Measurements from ENCODE around the gene CEP170B.
"Not testable (repeated sequence)": the region's sequence is repeated elsewhere in the genome, so short reads cannot be mapped to it uniquely, and the experiment has no call there.

The CEP170B gene

DNA sequence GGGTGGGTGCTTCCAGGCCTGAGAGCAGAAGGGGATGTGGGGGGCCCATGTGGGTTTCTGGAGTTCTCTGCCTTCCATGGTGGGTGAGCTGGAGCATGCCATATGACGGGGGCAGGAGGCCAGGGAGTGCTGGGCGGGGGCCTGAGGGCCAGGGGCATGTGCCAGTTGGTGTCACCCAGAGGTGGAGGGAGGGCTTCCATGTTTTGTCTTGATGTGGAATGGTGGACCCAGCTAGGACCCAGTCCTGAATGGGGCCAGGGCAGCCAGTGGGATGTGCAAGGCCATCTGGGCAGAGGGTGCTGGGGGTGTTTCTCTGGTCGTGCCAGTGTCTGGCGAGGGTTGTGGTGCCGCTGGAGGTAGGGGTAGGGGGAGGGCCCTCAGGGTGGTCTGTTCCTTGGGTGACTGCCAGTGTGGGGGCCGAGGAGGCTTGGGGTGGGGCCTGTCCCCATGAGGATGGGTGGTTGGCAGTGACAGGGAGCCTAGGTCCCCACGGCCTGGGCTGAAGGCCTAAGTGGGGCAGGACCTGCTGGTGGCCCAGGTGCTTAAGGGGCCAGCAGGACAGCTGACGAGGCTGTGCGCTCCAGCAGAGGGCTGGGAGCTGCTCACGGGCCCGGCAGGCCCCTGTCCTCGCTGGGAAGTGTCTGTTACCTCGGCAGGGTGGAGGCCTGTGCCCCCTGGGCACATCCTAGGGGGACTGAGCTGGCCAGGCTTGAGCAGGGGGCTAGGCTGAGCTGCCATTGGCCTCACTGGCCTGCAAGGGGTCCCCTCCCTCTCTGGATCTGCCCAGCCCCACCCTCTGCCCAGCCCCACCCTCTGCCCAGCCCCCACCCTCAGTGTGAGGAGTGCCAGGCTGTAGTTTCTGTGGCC lies 26.8 kb downstream of the CEP170B start:
- DNase-seq (ENCODE audit: low read depth, low spot score), result no peak

DNA sequence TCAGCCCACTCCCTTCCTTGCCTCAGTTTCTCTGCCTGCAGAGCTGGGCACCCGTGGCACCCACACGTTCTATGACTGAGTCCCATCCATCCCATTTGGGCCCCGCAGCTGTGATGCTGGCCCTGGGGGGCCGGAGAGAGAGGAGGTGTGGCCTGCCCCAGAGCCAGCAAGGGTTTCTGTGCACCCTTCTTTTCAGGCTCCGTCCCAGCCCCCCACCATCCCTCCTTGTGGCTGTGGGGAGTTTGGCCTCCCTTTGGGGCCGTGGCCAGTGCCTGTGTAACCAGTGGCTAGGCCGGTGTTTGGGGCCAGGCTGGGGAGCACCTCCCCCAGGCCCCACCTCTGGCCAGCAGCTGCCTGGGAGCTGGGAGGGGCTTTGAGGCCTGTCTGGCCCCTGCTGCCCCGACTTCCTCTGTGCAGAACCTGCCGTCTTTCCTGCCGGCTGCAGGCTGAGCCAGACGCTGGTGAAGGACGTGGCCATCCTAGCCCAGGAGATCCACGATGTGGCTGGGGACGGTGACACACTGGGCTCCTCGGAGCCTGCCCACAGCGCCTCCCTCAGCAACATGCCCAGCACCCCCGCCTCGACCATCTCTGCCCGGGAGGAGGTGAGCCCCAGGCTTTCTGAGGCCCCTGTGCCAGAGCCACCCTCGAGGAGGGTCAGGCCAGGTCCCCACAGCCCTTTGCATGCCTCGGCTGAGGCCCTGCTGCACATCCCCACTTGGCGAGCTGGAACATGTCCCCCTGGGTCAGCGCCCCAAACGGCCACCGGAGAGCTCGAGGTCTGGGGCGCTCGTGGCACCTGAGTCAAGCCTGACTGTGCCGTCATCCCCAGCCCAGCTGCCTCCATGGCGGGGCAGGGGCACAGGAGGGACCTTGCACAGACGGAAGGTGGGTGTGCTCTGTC lies 27.7 kb downstream of the CEP170B start:
- DNase-seq (ENCODE audit: low read depth, low spot score), result no peak

DNA sequence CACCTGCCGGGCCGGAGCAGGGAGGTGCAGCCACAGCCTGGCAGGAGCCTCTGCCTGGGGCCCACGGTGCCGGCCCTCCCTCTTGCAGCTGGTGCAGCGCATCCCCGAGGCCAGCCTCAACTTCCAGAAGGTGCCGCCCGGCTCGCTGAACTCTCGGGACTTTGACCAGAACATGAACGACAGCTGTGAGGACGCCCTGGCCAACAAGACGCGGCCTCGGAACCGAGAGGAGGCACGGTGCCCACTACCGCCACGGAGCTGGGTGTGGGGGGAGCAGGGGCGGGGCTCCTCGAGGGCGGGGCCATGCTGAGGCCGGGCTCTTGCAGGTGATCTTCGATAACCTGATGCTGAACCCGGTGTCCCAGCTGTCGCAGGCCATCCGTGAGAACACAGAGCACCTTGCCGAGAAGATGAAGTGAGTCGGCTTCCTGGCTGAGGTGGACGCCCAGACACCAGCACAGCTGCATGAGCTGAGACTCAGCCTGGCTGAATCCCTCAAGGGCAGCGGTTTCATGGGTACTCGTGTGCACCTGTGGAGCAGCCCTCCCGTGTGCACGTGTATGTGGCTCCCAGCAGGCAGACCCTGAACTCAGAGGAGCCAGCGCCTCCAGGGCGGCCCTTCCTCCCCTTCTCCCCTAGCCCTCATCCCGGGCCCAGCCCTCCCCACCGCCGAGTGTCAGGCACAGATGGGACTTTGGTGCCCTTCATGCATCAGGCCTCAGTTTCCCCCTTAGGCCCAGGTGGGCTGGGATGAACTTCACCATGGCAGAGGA lies 28.6 kb downstream of the CEP170B start:
- no peak for DNase-seq (ENCODE audit: low read depth, low spot score)

DNA sequence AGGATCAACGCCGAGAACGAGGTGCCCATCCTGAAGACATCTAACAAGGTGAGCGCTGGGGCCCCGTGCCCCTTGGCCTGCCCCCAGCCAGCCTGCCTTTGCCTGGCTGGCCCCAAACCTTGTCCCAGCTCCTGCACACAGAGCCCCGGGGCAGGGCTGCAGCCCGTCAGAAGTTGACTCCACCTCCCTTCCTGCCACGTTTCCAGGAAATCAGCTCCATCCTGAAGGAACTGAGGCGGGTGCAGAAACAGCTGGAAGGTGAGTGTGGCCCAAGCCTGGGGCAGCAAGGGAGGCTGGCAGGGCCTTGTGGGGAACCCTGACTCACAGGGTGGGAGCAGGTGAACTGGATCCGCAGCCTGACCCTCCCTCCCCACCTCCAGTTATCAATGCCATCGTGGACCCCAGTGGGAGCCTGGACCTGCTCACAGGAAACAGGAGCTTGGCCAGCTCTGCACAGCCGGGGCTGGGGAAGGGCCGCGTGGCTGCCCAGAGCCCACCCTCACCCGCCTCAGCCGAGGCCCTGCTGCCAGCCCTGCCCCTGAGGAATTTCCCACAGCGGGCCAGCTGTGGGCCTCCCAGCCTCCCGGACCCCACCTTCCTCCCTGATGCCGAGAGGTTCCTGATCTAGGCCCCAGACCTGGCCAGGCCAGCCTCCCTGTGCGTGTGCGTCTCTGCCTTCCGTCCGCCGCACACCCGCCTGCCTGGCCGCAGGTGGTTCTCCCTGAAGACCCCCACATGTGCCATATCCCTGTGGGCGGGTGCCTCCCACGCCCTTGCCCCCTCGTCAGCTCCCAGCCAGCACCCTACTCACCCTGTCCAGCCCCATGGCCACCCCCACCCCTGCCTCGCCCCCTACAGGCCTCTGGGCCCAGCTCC lies 29.5 kb downstream of the CEP170B start:
- no peak for DNase-seq (ENCODE audit: low read depth, low spot score)

DNA sequence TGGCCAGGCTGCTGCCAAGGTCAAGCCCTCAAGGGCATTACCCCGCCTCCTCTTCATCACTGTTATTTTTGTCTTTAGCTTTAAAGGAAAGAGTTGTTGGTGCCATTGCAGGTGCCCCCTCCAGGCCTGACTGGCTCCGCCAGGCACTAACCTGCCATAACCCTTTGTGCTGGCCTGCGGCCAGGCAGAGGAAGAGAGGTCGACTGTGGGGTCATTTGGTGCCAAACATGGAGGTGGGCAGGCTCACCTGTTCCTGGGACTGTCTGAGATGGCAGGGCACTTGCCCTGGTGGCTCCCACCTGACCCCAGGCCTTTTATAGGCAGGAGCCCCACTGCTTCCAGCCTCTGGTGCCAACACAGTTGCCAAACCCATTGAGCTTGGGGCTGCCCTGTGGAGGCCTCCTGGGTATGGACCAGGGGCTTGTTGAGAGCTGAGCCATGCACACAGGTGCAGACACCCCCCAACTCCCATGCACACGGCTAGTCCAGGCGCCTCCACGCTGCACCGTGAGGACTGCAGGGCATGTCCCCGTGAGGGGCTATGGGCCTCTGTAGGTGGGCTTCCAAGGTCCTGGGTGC lies 30.2 kb downstream of the CEP170B start:
- no peak for DNase-seq (ENCODE audit: low read depth, low spot score)

DNA sequence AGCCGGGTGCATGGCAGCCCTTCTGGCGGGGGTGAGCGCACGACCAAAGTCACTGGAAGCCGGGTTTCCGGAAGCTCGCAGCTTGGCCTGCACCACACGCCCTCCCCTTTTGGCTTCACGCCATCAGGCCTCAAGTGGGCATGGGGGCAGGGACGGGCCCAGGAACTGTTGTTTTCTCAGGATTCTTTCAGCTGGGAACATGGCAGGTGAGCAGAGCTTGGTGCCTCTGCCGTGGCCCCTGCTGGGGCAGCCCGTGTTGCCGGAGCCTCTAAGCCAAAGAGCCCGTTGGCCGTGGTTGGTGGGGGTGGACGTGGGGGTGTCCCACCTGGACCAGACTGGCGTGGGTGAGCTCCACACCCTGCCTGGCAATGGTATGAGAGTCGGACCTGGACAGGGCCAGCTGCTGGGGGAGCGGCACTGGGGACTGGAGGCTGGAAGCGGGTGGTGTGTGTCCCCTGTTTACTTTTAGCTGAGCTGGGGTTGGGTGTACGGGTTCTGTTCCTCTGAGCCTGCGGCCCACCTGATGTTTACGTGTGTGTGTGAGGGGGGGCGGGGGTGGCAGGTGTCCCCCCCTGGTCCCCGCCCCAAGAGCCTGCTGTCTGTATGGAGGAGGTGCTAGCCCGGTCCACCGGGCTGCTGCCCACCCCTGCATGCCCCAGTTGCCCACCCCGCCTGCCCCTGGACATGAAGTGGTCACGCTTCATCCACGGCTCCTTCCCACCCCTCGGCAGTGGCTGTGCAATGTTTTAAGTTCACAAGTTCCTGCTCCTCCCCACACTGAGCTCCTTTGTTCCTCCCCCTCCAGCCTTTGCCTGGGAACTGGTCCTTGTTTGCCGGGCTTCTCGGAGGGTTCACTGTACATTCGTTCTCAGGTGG lies 31.0 kb downstream of the CEP170B start:
- DNase-seq (ENCODE audit: low read depth, low spot score), result no peak

DNA sequence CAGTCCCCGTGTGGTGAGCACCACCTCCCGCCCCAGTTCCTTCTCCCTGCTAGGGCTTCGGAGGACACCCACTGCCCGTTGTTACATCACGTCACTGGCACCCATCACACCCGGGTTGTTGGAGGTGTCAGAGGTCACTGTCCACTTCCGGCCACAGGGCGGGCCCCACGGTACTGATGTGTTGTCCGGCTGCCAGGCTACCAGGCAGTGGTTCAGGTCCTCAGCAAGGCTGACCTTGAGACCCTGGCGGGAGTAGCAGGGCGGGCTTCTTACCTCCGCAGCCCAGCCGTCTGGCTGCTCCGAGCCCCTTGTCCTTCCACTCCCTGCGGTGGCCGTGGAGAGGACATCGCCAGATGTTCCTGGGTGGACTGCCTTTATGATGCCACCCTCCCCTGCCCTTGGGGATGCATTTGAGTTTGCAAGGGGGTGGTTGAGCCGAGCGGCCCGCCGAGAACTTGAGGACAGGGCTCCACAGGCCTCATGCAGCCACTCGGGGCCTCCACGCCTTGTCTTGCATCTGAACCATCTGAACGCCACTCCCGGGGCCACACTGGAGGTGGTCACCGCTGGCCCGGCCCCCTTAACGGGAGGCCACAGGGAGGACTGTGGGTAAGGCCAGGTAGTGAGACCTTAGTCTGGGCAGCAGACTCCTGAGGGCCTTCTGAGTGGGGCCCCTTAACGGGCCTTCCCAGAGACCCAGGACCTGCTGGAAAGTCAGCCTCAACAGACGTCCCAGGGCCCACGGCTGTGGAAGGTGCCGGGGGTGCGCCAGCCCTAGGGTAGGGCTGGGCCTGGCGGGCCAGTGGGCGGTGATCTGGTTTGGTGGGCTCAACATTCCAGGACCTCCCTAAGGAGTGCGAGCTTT lies 32.5 kb downstream of the CEP170B start:
- DNase-seq (ENCODE audit: low read depth, low spot score), result no peak

DNA sequence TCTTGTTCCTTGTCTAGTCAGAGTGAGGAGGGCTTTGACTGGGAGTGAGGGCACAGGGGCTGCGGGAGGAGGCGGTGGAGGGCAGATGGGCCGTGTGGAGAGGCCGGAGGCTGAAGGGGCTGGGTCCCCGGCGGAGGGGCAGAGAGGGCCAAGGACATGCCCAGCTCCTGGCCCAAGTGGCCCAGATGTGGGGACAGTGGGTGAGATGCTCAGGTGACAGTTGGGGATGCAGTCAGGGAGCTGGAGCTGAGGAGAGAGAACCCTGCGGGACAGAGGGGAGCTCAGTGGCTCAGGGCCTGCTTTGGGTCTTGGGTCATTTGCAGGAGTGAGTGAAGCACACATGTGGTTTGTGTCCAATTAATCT lies 33.1 kb downstream of the CEP170B start:
- DNase-seq (ENCODE audit: low read depth, low spot score), result no peak

DNA sequence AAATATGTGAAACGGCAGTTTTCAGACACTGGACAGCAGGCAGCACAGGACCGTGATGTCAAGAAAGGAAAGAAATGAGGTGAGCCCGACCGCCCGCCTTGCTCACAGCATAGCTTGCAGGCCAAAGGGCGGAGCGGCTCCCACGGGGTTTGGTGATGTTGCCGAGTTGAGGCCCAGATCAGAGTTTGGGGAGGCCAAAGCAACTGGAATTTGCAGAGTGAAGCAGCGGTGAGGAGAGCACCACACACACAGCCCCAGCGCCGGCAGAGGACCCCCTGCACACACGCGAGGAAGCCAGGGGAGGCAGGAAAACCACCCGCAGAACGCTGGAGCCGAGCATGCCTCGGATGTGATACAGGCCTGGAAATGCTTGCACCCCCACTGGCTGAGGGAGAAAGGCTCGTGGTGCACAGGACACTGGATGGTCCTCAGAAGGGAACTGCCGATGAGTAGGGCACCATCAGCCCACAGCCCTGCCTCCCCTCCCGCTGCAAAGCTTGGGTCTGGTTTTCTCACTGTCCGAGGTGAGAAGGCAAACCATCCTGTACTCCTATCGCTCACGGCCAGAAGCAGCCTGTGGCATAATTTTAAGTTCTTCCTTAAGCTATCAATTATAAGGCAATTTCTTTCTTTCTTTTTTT lies 33.9 kb downstream of the CEP170B start:
- no peak for DNase-seq (ENCODE audit: low read depth, low spot score)

DNA sequence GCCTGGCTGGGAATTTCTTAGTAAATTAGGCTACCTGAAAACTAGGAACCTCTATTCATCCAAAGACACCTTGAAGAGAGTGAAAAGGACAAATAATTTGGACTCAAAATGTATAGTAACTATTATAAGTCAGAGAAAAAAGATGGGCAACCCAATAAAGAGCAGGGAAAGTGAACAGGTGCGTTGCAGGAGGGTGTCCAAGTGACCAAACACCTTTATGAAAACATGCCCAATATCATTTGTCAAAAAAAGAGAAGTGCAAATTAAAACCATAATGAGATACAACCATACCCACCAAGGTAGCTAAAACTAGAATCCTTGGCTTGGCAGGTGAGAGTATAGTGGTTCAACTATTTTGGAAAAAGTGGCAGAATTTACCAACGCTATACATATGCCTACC lies 34.7 kb downstream of the CEP170B start:
- DNase-seq (ENCODE audit: low read depth, low spot score), result no peak

DNA sequence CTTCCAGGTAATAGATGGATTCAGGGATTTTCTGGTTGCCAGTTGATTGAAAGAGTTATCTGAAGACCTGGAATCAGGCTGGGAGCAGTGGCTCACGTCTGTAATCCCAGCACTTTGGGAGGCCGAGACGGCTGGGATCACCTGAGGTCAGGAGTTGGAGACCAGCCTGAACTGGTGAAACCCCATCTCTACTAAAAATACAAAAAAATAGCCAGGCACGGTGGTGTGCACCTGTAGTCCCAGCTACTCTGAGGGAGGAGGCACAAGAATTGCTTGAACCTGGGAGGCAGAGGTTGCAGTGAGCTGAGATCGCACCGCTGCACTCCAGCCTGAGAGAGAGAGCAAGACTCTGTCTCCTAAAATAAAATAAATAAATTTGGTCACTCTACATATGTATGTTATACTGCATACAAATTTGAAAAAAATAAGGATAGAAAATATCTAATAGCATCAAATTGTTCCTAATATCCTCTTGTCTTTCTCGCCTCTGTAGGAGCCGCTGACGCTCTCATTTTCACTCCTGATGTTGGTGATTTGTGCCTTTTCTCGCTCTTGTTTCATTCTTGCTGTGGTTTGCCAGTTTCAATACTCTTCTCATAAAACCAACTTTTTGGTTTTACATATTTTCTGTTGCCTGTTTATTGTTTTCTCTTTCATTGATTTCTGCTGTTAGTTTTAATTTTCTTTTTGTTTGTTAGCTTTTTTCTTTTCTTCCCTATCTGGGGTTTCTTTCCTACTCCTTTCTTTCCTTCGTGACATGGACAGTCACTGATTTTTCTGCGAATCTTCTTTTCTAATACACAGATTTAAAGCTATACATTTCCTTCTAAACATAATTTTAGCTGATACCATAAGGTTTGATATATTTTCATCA lies 35.8 kb downstream of the CEP170B start:
- DNase-seq (ENCODE audit: low read depth, low spot score), result no peak

DNA sequence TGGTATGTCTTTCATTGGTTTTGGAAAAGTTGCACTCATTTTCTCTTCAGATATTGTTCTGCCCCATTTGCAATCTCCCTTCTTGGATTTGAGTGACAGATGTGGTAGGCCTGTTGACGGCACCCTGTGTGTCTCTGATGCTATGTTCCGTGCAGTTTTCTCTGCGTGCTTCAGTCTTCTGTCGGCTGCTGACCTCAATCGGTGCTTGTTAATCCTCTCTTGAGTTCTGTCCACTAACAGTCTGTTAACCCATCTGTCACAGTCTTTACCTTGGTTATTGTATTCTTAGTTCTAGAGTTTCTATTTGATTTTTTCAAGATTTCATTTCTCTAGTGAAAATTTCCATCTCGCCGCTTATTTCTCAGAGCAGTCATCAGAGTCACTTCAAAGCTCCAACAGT lies 38.9 kb downstream of the CEP170B start:
- no peak for DNase-seq (ENCODE audit: low read depth, low spot score)

DNA sequence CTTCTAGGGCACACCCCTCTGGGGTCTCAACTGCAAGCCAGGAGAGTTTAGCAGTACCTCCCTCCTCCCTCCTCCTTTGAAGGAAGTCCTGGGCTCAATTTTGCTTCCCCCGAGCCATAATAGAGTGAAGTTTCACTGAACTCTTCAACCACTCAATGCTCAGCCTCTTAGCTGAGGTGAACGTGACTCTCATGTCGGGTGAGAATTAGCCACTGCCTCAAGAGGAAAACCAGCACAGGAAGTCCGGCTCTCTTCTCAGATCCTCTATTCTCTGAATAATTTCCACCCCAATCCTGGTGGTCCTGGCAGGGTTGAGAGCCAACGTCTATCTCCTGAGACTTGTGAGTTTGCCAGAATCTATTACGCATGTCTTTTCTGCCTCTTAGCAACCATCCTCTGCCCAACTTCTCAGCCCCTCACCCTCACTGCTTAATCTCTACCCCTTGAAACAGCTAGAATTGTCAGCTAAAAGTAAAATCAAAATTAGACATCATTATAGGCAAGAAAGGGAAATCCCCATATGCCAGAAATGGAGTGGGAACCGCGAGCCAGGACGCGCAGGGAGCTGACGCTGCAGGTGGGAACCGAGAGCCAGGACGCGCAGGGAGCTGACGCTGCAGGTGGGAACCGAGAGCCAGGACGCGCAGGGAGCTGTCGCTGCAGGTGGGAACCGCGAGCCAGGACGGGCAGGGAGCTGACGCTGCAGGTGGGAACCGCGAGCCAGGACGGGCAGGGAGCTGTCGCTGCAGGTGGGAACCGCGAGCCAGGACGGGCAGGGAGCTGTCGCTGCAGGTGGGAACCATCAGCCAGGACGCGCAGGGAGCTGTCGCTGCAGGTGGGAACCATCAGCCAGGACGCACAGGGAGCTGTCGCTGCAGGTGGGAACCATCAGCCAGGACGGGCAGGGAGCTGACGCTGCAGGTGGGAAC lies 39.8 kb downstream of the CEP170B start:
- not testable (repeated sequence) for DNase-seq (ENCODE audit: low read depth, low spot score)

DNA sequence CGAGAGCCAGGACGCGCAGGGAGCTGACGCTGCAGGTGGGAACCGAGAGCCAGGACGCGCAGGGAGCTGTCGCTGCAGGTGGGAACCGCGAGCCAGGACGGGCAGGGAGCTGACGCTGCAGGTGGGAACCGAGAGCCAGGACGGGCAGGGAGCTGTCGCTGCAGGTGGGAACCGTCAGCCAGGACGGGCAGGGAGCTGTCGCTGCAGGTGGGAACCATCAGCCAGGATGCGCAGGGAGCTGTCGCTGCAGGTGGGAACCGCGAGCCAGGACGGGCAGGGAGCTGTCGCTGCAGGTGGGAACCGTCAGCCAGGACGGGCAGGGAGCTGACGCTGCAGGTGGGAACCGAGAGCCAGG lies 40.5 kb downstream of the CEP170B start:
- not testable (repeated sequence) for DNase-seq (ENCODE audit: low read depth, low spot score)

DNA sequence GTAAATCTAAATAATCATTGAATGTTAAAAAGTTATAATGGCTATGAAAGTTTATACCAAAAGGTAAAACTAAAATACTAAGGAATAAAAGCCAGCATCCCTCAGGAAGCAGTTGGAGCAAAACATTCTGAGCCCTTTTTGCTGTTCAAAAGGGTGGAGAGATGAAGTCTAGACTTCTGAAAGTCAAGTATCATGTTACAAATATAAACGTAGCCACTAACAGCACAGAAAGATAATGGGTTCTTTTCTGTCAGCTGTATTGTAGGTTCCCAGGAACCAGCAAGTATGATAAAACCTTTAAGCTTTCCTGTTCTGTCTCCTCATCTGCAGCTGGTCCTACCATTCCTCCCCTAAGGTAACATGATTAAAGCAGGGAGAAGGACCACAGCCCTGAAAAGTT lies 43.2 kb downstream of the CEP170B start:
- DNase-seq (ENCODE audit: low read depth, low spot score), result no peak

DNA sequence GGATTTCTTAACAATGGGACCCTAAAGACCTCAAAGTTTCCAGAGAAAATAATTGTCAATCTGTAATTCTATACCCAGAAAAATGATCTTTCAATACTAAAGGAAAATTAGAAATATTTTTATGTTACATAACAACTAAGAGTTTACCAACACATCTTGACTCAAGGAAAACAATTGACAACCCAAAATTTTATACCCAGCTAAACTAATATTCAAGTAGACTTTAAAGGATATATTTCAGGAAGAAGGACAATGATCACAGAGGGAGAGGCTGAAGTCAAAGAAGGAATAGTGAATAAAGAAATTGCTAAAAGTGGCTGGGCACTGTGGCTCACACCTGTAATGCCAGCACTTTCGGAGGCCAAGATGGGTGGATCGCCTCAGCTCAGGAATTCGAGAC lies 47.0 kb downstream of the CEP170B start:
- DNase-seq (ENCODE audit: low read depth, low spot score), result no peak

All from ELF-1 (cell line).